Naive thymus-derived CD8-positive, alpha-beta T cell (primary cell): ENCODE measurements around the gene HLA-DQB2. TPM values are rescaled to one million over a fixed set of nuclear protein-coding genes. Genes with fewer than 3 reads are reported as not detected.

Source experiments
- ATAC-seq, 2 donors: fragments of 150-1000 bp; cut with Tn5 transposase in 1 of 2; sonication (Bioruptor Pico), chemical (Tn5 transposase) in 1 of 2; 1 replicate in 1 of 2; 2 replicates in 1 of 2; pipeline ENCODE4 v1.10.0; 2021; ENCODE audit warnings: mild to moderate bottlenecking in 2 of 2, moderate library complexity in 2 of 2
- POLR2A ChIA-PET: fragments of 350-600 bp; sonication (Branson Sonifier 250); formaldehyde crosslinking; loops from one replicate; lab custom pipeline; 2021; ENCODE audit warnings: antibody characterized with exemption; lab: Charles Lee
- DNase-seq, 10 donors: peaks; one replicate each; pipeline versions ENCODE4 v3.0.0 to v3.0.0-alpha.2; 2020 to 2022
- H3K27ac Mint-ChIP-seq, 10 donors: one replicate each; pipeline ENCODE4 v1.8.0; 2020 to 2022; ENCODE audit warnings: mild to moderate bottlenecking in 10 of 10, mixed read lengths in 10 of 10, moderate library complexity in 4 of 10, inconsistent platforms in 1 of 10
- H3K27me3 Mint-ChIP-seq, 5 donors: one replicate each; pipeline ENCODE4 v1.8.0; 2021 to 2022; ENCODE audit warnings: mixed read lengths in 5 of 5
- H3K36me3 Mint-ChIP-seq, 3 donors: one replicate each; pipeline ENCODE4 v1.8.0; 2020 to 2022; ENCODE audit warnings: mixed read lengths in 3 of 3, mild to moderate bottlenecking in 2 of 3, inconsistent platforms in 1 of 3
- H3K4me1 Mint-ChIP-seq, 4 donors: one replicate each; pipeline ENCODE4 v1.8.0; 2021 to 2022; ENCODE audit warnings: mixed read lengths in 4 of 4
- H3K4me3 Mint-ChIP-seq, 10 donors: one replicate each; pipeline ENCODE4 v1.8.0; 2020 to 2022; ENCODE audit warnings: mild to moderate bottlenecking in 10 of 10, mixed read lengths in 10 of 10, moderate library complexity in 6 of 10, inconsistent platforms in 1 of 10
- H3K9me3 Mint-ChIP-seq, 9 donors: one replicate each; pipeline ENCODE4 v1.8.0; 2020 to 2022; ENCODE audit warnings: mixed read lengths in 9 of 9, mild to moderate bottlenecking in 3 of 9, inconsistent platforms in 1 of 9, moderate library complexity in 1 of 9
- microRNA-seq: library from miRNA; unstranded; fragments of <30 nt; microRNA quantifications from one replicate; pipeline ENCODE4 v1.2.0, GENCODE V29; 2022; ENCODE audit warnings: borderline microRNAs expressed
- polyA plus RNA-seq, 3 donors: library from polyadenylated mRNA; unstranded; fragments of 300-500 nt; fragmentation: Illumina TruSeq; gene quantifications; one replicate each; pipeline ENCODE4 v1.2.3, GENCODE V29; 2021
- total RNA-seq, 8 experiments: library from RNA in 2 of 8; stranded (reverse) in 2 of 8; gene quantifications; one replicate each; pipeline ENCODE4 v1.2.3 and lab custom pipeline; 2021 to 2026

HLA-DQB2 gene
- total and polyA plus RNA-seq, 5 experiments from 2014 or later = 0.74 to 2.2 (median 1.1) TPM; not detected in 1

DNA sequence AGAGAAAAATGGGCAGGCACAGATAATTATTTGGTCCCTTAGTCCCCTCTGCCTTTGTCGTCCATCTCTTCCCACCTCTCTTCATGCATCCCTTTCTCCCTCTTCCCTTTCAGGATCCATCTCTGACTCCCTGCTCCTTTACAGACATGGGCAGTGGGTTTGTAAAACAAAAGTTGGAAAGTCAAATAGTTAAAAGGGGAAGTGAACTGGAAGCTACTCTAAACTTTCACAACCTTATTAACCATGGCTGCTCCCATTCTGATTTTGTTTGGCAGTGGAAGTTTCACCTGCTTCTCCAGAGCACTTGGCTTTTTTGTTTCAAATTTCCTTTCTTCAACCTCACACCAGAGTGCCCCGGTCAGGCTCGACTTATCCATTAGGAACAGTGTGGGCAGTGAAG lies 21.0 kb downstream of the HLA-DQB2 start:
- peaks cover 0 to 3% (median 0%) of the 10 kb centered on the region in 4 donors for H3K4me1 Mint-ChIP-seq
- H3K4me3 Mint-ChIP-seq = no peak overlapping the region
- DNase-seq (no peak), ATAC-seq (no peak)
- POLR2A ChIA-PET = no interaction called here
- no peaks in the 10 kb centered on the region for H3K36me3 Mint-ChIP-seq
- H3K9me3 Mint-ChIP-seq = no peaks in the 10 kb centered on the region
- H3K27ac Mint-ChIP-seq = no peak overlapping the region
- H3K27me3 Mint-ChIP-seq = peaks cover 25 to 68% (median 35%) of the 10 kb centered on the region in 5 donors

DNA sequence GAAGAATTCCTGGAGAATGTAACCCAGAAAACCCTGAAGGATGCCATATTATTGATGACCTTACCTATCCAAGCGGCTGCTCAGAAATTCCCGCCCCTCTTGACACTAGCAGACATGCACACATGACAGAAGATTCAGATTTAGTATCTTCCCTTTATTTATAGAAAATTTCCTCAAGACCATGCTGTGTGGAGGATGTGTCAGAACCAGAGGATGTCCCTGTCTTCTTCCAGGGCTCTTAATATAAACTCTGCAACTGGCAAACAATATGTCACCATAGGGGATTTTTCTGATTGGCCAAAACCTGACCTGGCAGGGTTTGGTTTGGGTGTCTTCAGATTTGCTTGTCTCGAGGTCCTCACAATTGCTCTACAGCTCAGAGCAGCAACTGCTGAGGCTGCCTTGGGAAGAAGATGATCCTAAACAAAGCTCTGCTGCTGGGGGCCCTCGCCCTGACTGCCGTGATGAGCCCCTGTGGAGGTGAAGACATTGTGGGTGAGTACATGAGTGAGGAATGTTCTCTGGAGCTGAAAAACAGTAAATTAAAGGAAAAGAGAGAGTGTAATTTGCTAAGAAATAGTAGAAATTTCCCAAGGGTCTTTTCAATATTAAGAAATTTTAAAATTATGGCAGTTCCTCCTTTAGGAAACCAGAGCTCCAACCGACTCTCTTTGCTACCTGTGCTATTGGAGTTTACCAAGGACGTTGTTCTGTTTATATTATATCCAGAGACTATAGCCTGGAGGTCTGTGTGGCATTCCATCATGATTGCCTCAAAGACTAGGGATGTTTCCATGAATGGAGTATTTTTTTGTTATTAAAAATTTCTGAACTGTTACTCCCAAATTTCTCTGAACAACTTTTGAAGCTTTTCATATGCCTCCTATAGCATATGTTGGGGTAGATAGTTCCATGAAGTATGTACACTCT lies 22.0 kb downstream of the HLA-DQB2 start, which contains the start of gene HLA-DQA2:
Gene HLA-DQA2, plus strand, starts transcription at position 361 of the 930 bp plus-strand sequence. Its CDS starts 53 bp downstream, at position 414.
- no peak for ATAC-seq

DNA sequence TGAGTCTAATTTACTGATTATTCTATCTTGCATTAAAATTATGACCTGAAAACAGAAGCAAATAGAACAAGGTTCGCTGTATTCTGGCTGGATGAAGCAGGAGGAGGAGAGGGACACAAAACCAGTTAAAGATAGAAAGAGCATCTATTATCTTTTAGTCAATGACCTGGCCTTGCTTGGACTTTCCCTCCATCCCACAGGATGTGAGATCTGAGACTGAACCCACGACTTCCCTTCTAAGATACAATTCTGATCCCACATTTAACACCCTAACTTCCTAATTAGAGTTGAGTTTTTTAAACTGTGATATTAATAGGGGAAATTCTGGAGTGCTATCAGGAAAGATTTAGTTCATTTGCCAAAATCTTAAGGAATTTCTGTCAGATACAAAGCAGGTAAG lies 25.2 kb downstream of the HLA-DQB2 start:
- Mint-ChIP-seq H3K4me1 (no peaks in the 10 kb centered on the region), H3K4me3 (no peak overlapping the region), H3K36me3 (no peaks in the 10 kb centered on the region), H3K27ac (no peak overlapping the region), H3K9me3 (no peaks in the 10 kb centered on the region), H3K27me3 (peaks cover 13 to 53% (median 24%) of the 10 kb centered on the region in 5 donors)
- ATAC-seq (no peak), DNase-seq (no peak)
- POLR2A ChIA-PET = interaction anchor here (0.6 kb wide), 1 partner anchor 1604 kb away, joined by 3 read pairs; no protein-coding TSS in a partner anchor

More for the DNA sequence above, 22.0 kb downstream of the HLA-DQB2 start, which contains the start of gene HLA-DQA2:
- H3K27me3 Mint-ChIP-seq = peaks cover 25 to 58% (median 37%) of the 10 kb centered on the region in 5 donors
- no peaks in the 10 kb centered on the region for H3K36me3 Mint-ChIP-seq
- peaks cover 0 to 3% (median 0%) of the 10 kb centered on the region in 4 donors for H3K4me1 Mint-ChIP-seq
- DNase-seq = no peak
- H3K9me3 Mint-ChIP-seq = no peaks in the 10 kb centered on the region
- no peak within 1 kb of the TSS for H3K4me3 Mint-ChIP-seq
- POLR2A ChIA-PET = no interaction called here
- H3K27ac Mint-ChIP-seq = no peak within 1 kb of the TSS

DNA sequence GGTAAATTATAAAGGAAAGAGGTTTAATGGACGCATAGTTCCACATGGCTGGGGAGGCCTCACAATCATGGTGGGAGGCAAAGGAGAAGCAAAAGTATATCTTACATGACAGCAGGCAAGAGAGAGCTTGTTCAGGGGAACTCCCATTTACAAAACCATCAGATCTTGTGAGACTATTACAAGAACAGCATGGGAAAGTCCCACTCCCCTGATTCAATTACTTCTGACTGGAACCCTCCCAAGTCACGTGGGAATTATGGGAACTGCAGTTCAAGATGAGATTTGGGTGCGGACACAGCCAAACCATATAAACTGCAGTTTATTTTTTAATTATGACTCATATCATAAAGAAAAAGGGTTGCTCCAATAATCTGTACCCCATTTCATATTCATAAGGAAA lies 44.5 kb downstream of the HLA-DQB2 start:
- POLR2A ChIA-PET = no interaction called here
- H3K4me3 Mint-ChIP-seq = no peak overlapping the region
- DNase-seq (no peak), ATAC-seq (no peak)
- H3K36me3 Mint-ChIP-seq = no peaks in the 10 kb centered on the region
- H3K9me3 Mint-ChIP-seq = no peaks in the 10 kb centered on the region
- no peaks in the 10 kb centered on the region for H3K4me1 Mint-ChIP-seq
- peaks cover 25 to 48% (median 26%) of the 10 kb centered on the region in 5 donors for H3K27me3 Mint-ChIP-seq
- H3K27ac Mint-ChIP-seq = no peak overlapping the region

DNA sequence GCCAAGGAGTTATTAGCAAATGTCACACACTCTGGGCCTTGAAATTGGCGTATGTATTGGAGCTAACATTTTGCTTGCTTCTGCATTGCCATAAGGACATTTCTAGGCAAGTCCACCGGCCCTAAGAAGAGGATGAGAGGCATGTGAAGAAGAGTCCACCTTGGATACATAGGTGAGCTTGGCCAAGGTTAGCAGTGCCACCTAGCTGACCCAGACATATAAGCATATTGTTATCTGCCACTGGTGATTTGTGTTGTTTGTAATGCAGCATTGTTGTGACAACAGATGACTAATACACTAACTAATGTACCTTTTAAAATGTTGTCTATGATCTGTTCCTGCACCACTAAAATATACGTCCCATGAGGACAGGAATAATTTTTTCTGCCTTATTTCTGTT lies 46.9 kb downstream of the HLA-DQB2 start:
- H3K27ac Mint-ChIP-seq = no peak overlapping the region
- peaks cover 16 to 38% (median 19%) of the 10 kb centered on the region in 5 donors for H3K27me3 Mint-ChIP-seq
- H3K36me3 Mint-ChIP-seq = no peaks in the 10 kb centered on the region
- no peak overlapping the region for H3K4me3 Mint-ChIP-seq
- H3K4me1 Mint-ChIP-seq = no peaks in the 10 kb centered on the region
- H3K9me3 Mint-ChIP-seq = no peaks in the 10 kb centered on the region
- DNase-seq (no peak), ATAC-seq (no peak)
- POLR2A ChIA-PET = no interaction called here

DNA sequence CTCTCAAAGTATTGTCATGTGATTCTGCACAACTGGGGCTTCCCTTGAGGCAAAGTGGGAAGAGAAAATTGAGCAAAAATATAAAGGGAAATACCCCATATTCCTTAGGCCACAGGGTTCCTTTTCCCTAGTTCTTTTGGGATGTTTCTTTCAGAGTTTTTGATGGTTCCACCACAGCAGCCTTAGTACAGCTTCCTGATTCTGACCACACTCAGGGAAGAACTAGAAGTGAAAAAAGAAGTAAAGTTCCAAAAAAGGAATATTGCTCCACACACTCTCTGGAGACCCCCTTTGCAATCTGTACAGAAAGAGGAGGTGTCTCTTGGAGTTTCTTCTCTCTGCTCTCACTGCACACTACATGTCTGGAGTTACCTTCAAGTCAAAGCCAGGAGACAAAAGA lies 50.1 kb downstream of the HLA-DQB2 start:
- POLR2A ChIA-PET = no interaction called here
- DNase-seq (no peak), ATAC-seq (no peak)
- H3K27ac Mint-ChIP-seq = no peak overlapping the region
- no peaks in the 10 kb centered on the region for H3K9me3 Mint-ChIP-seq
- no peaks in the 10 kb centered on the region for H3K36me3 Mint-ChIP-seq
- no peak overlapping the region for H3K4me3 Mint-ChIP-seq
- H3K27me3 Mint-ChIP-seq = peaks cover 0 to 10% (median 6%) of the 10 kb centered on the region in 5 donors
- no peaks in the 10 kb centered on the region for H3K4me1 Mint-ChIP-seq

DNA sequence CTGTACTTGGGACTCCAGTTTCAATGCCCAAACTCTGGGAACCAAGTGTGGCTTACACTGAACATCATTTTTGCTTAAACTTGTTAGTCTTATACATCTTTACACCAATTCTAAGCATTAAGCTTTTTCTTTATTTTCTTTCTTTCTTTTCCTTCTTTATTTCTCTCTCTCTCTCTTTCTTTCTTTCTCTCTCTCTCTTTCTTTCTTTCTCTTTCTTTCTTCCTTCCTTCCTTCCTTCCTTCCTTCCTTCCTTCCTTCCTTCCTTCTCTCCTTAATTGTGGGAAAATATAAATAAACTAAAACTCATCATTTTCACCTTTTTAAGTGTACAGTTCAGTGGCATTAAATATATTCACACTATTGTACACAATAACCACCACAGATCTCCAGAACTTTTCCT lies 53.7 kb downstream of the HLA-DQB2 start:
- H3K4me1 Mint-ChIP-seq = no peaks in the 10 kb centered on the region
- DNase-seq (no peak), ATAC-seq (no peak)
- H3K27me3 Mint-ChIP-seq = peaks cover 0 to 1% (median 0%) of the 10 kb centered on the region in 5 donors
- peaks cover 0 to 3% (median 0%) of the 10 kb centered on the region in 9 donors for H3K9me3 Mint-ChIP-seq
- no peak overlapping the region for H3K4me3 Mint-ChIP-seq
- no peak overlapping the region for H3K27ac Mint-ChIP-seq
- POLR2A ChIA-PET = no interaction called here
- no peaks in the 10 kb centered on the region for H3K36me3 Mint-ChIP-seq

Small RNA genes lying within 50 kb of the gene (microRNA-seq; reads per million reads assigned to microRNA genes)
- not detected for gene MIR3135B

Other genes starting within 250 kb of the HLA-DQB2 start
- under 1 TPM; 0.34 to 0.52 TPM for gene HLA-DRB5, start 233.2 kb downstream of the HLA-DQB2 start, total RNA-seq
- 10 to 100 TPM in 1 of 3 donors, 1 to 10 TPM in 1, under 1 TPM in 1; 0.24 to 28.5 (median 1.8) TPM for gene HLA-DRB5, start 233.2 kb downstream of the HLA-DQB2 start, polyA plus RNA-seq
- gene HLA-DRB1, start 173.7 kb downstream of the HLA-DQB2 start, total RNA-seq = 10 to 100 TPM; 22.0 to 23.9 TPM
- gene HLA-DRB1, start 173.7 kb downstream of the HLA-DQB2 start, polyA plus RNA-seq = 100 to 1,000 TPM in 1 of 3 donors, 10 to 100 TPM in 1, 1 to 10 TPM in 1; 1.1 to 127 (median 11.5) TPM
- 10 to 100 TPM; 13.7 to 15.5 TPM for gene HLA-DQA1, start 126.1 kb downstream of the HLA-DQB2 start, total RNA-seq
- 10 to 100 TPM in 1 of 3 donors, 1 to 10 TPM in 1, not detected in 1; 1.6 to 11.0 TPM for gene HLA-DQA1, start 126.1 kb downstream of the HLA-DQB2 start, polyA plus RNA-seq
- 10 to 100 TPM; 13.6 to 17.0 TPM for gene HLA-DQB1, start 96.9 kb downstream of the HLA-DQB2 start, total RNA-seq
- gene HLA-DQB1, start 96.9 kb downstream of the HLA-DQB2 start, polyA plus RNA-seq = 10 to 100 TPM in 1 of 3 donors, 1 to 10 TPM in 2; 1.4 to 22.9 (median 5.9) TPM
- gene HLA-DQA2, start 22.1 kb downstream of the HLA-DQB2 start, total RNA-seq = 1 to 10 TPM; 1.1 to 1.6 TPM
- gene HLA-DQA2, start 22.1 kb downstream of the HLA-DQB2 start, polyA plus RNA-seq = 1 to 10 TPM in 1 of 3 donors, not detected in 2; 2.8 TPM
- 1 to 10 TPM; 3.9 to 5.6 TPM for gene HLA-DOB, start 53.5 kb upstream of the HLA-DQB2 start, total RNA-seq
- under 1 TPM in 2 of 3 donors, not detected in 1; 0.43 to 0.75 TPM for gene HLA-DOB, start 53.5 kb upstream of the HLA-DQB2 start, polyA plus RNA-seq
- gene TAP2, start 75.2 kb upstream of the HLA-DQB2 start, total RNA-seq = 100 to 1,000 TPM in 1 of 2 experiments, 10 to 100 TPM in 1; 96.2 to 117 TPM
- gene TAP2, start 75.2 kb upstream of the HLA-DQB2 start, polyA plus RNA-seq = 10 to 100 TPM; 24.2 to 36.6 (median 25.3) TPM
- 100 to 1,000 TPM; 133 to 138 TPM for gene PSMB8, start 80.5 kb upstream of the HLA-DQB2 start, total RNA-seq
- gene PSMB8, start 80.5 kb upstream of the HLA-DQB2 start, polyA plus RNA-seq = 100 to 1,000 TPM; 350 to 386 (median 386) TPM
- gene TAP1, start 90.2 kb upstream of the HLA-DQB2 start, total RNA-seq = 100 to 1,000 TPM; 113 TPM
- gene TAP1, start 90.2 kb upstream of the HLA-DQB2 start, polyA plus RNA-seq = 100 to 1,000 TPM; 197 to 283 (median 230) TPM
- gene PSMB9, start 90.7 kb upstream of the HLA-DQB2 start, total RNA-seq = 100 to 1,000 TPM; 102 to 104 TPM
- 100 to 1,000 TPM; 402 to 432 (median 424) TPM for gene PSMB9, start 90.7 kb upstream of the HLA-DQB2 start, polyA plus RNA-seq
- 10 to 100 TPM; 23.0 to 23.5 TPM for gene HLA-DMB, start 177.5 kb upstream of the HLA-DQB2 start, total RNA-seq
- gene HLA-DMB, start 177.5 kb upstream of the HLA-DQB2 start, polyA plus RNA-seq = 10 to 100 TPM; 10.8 to 22.5 (median 16.8) TPM
- gene HLA-DMA, start 189.6 kb upstream of the HLA-DQB2 start, total RNA-seq = 10 to 100 TPM; 38.7 to 39.7 TPM
- 10 to 100 TPM; 23.7 to 37.4 (median 26.9) TPM for gene HLA-DMA, start 189.6 kb upstream of the HLA-DQB2 start, polyA plus RNA-seq
- gene BRD2, start 205.1 kb upstream of the HLA-DQB2 start, total RNA-seq = 100 to 1,000 TPM; 454 to 455 TPM
- gene BRD2, start 205.1 kb upstream of the HLA-DQB2 start, polyA plus RNA-seq = 10 to 100 TPM; 24.5 to 72.8 (median 29.8) TPM
- 10 to 100 TPM; 50.7 to 51.7 TPM for gene HLA-DOA, start 246.1 kb upstream of the HLA-DQB2 start, total RNA-seq
- gene HLA-DOA, start 246.1 kb upstream of the HLA-DQB2 start, polyA plus RNA-seq = 10 to 100 TPM; 26.4 to 61.0 (median 33.2) TPM